ENCODE data around the gene RSPH1.
A peak's percentile ranks its signal among the peaks of the same experiment; 100 is the strongest.

Gene RSPH1

GRCh38 chr21:42436914-42437313 is 59.1 kb downstream of the RSPH1 start:
- H3K4me1 Mint-ChIP-seq (ENCODE audit: low read depth in 2 of 2), result peaks cover 40 to 55% of the 10 kb centered on the region in 2 donors
- H3K27ac Mint-ChIP-seq, result peak overlapping the region; percentile 35 to 59
- peaks cover 86% of the 10 kb centered on the region for H3K36me3 Mint-ChIP-seq (ENCODE audit: insufficient read depth)
- no peak for ATAC-seq (replicated peaks)
- no peaks in the 10 kb centered on the region for H3K27me3 Mint-ChIP-seq
- DNase-seq, result no peak
- no peak overlapping the region for H3K4me3 Mint-ChIP-seq
- no peaks in the 10 kb centered on the region for H3K9me3 Mint-ChIP-seq

DNA sequence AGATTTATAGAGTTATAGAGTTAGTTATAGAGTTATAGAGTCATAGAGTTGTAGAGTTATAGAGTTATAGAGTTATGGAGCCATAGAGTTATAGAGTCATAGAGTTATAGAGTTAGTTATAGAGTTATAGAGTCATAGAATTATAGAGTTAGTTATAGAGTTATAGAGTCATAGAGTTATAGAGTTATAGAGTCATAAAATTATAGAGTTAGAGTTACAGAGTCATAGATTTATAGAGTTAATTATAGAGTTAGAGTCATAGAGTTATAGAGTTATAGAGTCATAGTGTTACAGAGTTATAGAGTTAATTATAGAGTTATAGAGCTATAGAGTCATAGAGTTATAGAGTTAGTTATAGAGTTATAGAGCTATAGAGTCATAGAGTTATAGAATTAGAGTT is 60.2 kb downstream of the RSPH1 start:
- Mint-ChIP-seq H3K4me1 (ENCODE audit: low read depth in 2 of 2) (peaks cover 40 to 48% of the 10 kb centered on the region in 2 donors), H3K27me3 (no peaks in the 10 kb centered on the region), H3K27ac (peak overlapping the region in 1 of 2 donors; percentile 81), H3K9me3 (no peaks in the 10 kb centered on the region), H3K4me3 (no peak overlapping the region), H3K36me3 (ENCODE audit: insufficient read depth) (peaks cover 83% of the 10 kb centered on the region)
- ATAC-seq (replicated peaks) (no peak), DNase-seq (no peak)

GRCh38 chr21:42435401-42435800 is 60.6 kb downstream of the RSPH1 start:
- Mint-ChIP-seq H3K36me3 (ENCODE audit: insufficient read depth) (peaks cover 79% of the 10 kb centered on the region), H3K4me3 (no peak overlapping the region), H3K27me3 (no peaks in the 10 kb centered on the region), H3K9me3 (no peaks in the 10 kb centered on the region), H3K4me1 (ENCODE audit: low read depth in 2 of 2) (peaks cover 39 to 44% of the 10 kb centered on the region in 2 donors), H3K27ac (peak overlapping the region in 1 of 2 donors; percentile 81)
- no peak for DNase-seq
- ATAC-seq (replicated peaks), result no peak

DNA sequence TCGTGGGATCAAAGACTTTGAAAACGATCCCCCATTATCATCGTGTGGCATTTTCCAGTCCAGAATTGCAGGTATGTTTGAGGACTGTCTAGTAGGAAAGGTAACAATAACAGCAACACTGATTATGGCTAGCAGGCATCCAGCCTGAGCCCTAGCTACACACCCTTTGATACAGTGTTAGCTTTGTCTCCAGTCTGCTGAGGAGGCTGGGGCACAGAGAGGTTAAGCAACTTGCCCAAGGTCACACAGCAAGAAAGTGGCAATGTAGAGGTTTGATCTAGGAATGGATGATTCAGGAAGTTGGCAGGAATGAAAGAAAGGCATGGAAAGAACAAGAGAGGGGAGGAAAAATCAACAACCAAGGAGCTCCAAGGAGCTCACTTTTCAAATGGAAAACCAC is 61.1 kb downstream of the RSPH1 start:
- H3K27ac Mint-ChIP-seq, result peak overlapping the region; percentile 42 to 81
- peaks cover 76% of the 10 kb centered on the region for H3K36me3 Mint-ChIP-seq (ENCODE audit: insufficient read depth)
- no peak for ATAC-seq (replicated peaks)
- H3K4me3 Mint-ChIP-seq, result no peak overlapping the region
- no peaks in the 10 kb centered on the region for H3K9me3 Mint-ChIP-seq
- H3K4me1 Mint-ChIP-seq (ENCODE audit: low read depth in 2 of 2), result peaks cover 35 to 40% of the 10 kb centered on the region in 2 donors
- DNase-seq, result no peak
- H3K27me3 Mint-ChIP-seq, result no peaks in the 10 kb centered on the region

GRCh38 chr21:42433946-42434551 is 62.0 kb downstream of the RSPH1 start:
- DNase-seq (no peak), ATAC-seq (replicated peaks) (no peak)
- H3K36me3 Mint-ChIP-seq (ENCODE audit: insufficient read depth), result peaks cover 70% of the 10 kb centered on the region
- no peaks in the 10 kb centered on the region for H3K9me3 Mint-ChIP-seq
- no peak overlapping the region for H3K4me3 Mint-ChIP-seq
- no peaks in the 10 kb centered on the region for H3K27me3 Mint-ChIP-seq
- H3K27ac Mint-ChIP-seq, result peak overlapping the region; percentile 42 to 81
- H3K4me1 Mint-ChIP-seq (ENCODE audit: low read depth in 2 of 2), result peaks cover 27 to 32% of the 10 kb centered on the region in 2 donors

GRCh38 chr21:42432695-42433094 is 63.3 kb downstream of the RSPH1 start:
- Mint-ChIP-seq H3K4me3 (no peak overlapping the region), H3K27ac (peak overlapping the region; percentile 42 to 86), H3K36me3 (ENCODE audit: insufficient read depth) (peaks cover 62% of the 10 kb centered on the region), H3K27me3 (no peaks in the 10 kb centered on the region), H3K4me1 (ENCODE audit: low read depth in 2 of 2) (peaks cover 17 to 20% of the 10 kb centered on the region in 2 donors), H3K9me3 (no peaks in the 10 kb centered on the region)
- ATAC-seq (replicated peaks) (no peak), DNase-seq (no peak)

- Mint-ChIP-seq H3K4me3 (no peak overlapping the region), H3K36me3 (ENCODE audit: insufficient read depth) (peaks cover 60% of the 10 kb centered on the region), H3K9me3 (no peaks in the 10 kb centered on the region), H3K27me3 (no peaks in the 10 kb centered on the region), H3K4me1 (ENCODE audit: low read depth in 2 of 2) (peaks cover 27 to 30% of the 10 kb centered on the region in 2 donors), H3K27ac (peak overlapping the region in 1 of 2 donors; percentile 49)
- ATAC-seq (replicated peaks) (no peak), DNase-seq (no peak)
Observed at GRCh38 chr21:42431196-42431595, 64.8 kb downstream of the RSPH1 start.

DNA sequence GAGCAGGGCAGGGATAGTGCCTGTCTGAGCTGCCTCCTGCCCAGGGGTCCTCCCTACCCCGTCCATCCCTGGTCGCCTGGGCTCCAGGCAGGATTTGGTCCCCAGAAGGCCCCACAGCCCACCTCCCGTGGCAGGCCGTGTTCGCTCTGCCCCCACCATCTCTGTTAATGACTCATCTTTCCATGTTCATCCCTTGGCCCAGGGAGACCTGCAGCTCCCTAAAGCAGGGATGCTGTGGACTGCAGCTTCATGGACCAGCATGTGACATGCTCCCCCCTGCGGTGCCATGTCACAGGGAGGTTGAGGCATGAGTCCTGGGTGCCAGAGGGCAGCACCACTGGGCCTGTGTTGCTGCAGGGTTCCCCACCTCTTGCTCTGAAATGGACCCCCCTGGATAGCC is 65.5 kb downstream of the RSPH1 start:
- Mint-ChIP-seq H3K4me3 (no peak overlapping the region), H3K36me3 (ENCODE audit: insufficient read depth) (peaks cover 56% of the 10 kb centered on the region), H3K27me3 (no peaks in the 10 kb centered on the region), H3K4me1 (ENCODE audit: low read depth in 2 of 2) (peaks cover 29 to 31% of the 10 kb centered on the region in 2 donors), H3K9me3 (no peaks in the 10 kb centered on the region), H3K27ac (no peak overlapping the region)
- no peak for DNase-seq
- no peak for ATAC-seq (replicated peaks)

GRCh38 chr21:42429856-42430255 is 66.2 kb downstream of the RSPH1 start:
- no peak for DNase-seq
- Mint-ChIP-seq H3K4me1 (ENCODE audit: low read depth in 2 of 2) (peaks cover 31 to 35% of the 10 kb centered on the region in 2 donors), H3K27ac (no peak overlapping the region), H3K4me3 (no peak overlapping the region), H3K9me3 (no peaks in the 10 kb centered on the region), H3K36me3 (ENCODE audit: insufficient read depth) (peaks cover 57% of the 10 kb centered on the region), H3K27me3 (no peaks in the 10 kb centered on the region)
- ATAC-seq (replicated peaks), result no peak

DNA sequence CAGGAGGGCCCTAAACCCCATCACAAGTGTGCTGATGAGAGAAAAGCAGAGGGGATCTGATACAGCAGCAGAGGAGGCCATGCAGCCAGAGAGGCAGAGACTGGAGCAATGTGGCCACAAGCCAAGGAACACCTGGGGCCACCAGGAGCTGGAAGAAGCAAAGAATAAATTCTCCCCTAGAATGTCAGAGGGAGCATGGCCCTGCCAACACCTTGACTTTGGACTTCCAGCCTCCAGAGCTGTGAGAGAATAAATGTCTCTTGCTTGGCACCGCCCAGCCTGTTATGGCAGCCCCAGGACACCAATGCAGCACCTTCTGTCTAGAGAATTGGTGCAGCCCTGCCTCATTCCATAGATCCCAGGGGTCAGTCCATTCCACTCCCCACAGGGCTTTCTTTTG is 67.0 kb downstream of the RSPH1 start:
- no peak for DNase-seq
- no peak overlapping the region for H3K4me3 Mint-ChIP-seq
- H3K27ac Mint-ChIP-seq, result peak overlapping the region in 1 of 2 donors; percentile 35
- peaks cover 34 to 37% of the 10 kb centered on the region in 2 donors for H3K4me1 Mint-ChIP-seq (ENCODE audit: low read depth in 2 of 2)
- ATAC-seq (replicated peaks), result no peak
- H3K27me3 Mint-ChIP-seq, result no peaks in the 10 kb centered on the region
- peaks cover 56% of the 10 kb centered on the region for H3K36me3 Mint-ChIP-seq (ENCODE audit: insufficient read depth)
- H3K9me3 Mint-ChIP-seq, result no peaks in the 10 kb centered on the region

GRCh38 chr21:42427809-42428419 is 68.1 kb downstream of the RSPH1 start:
- Mint-ChIP-seq H3K4me1 (ENCODE audit: low read depth in 2 of 2) (peaks cover 45 to 47% of the 10 kb centered on the region in 2 donors), H3K4me3 (no peak overlapping the region), H3K36me3 (ENCODE audit: insufficient read depth) (peaks cover 56% of the 10 kb centered on the region), H3K27me3 (no peaks in the 10 kb centered on the region), H3K27ac (peak overlapping the region in 1 of 2 donors; percentile 76), H3K9me3 (no peaks in the 10 kb centered on the region)
- ATAC-seq (replicated peaks) (no peak), DNase-seq (no peak)

DNA sequence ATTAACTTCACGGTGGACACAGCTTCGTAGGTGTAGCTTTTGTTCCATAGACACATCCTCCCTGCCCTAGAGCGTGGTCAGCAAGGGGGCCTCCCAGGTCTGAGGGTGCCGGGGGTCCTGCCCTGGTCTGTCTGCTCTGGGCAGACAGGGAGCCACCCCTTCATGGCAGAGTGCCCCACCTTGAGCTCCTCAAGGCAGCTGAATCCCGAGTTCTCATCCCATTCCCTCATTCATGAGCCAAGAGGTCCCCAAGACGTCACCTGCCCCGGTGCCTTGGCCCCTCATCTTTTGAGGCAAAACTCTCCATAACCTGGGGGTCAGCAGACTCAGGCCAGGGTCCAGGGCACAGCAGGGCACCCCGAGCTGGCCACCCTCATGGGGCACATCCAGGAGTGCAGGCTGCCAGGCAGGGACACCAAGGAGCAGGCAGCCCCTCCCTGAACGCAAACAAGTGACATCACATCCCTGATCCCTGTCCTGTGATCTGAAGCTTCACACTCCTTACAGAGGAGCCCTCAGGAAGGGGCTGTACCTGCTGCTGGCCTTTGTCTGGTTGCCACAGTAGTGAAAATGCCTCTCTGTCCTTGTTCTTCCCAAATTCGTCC is 69.0 kb downstream of the RSPH1 start:
- peak overlapping the region; percentile 41 to 52 for H3K4me3 Mint-ChIP-seq
- no peaks in the 10 kb centered on the region for H3K9me3 Mint-ChIP-seq
- peak overlapping the region; percentile 35 to 76 for H3K27ac Mint-ChIP-seq
- H3K36me3 Mint-ChIP-seq (ENCODE audit: insufficient read depth), result peaks cover 54% of the 10 kb centered on the region
- no peak for ATAC-seq (replicated peaks)
- H3K4me1 Mint-ChIP-seq (ENCODE audit: low read depth in 2 of 2), result peaks cover 50 to 51% of the 10 kb centered on the region in 2 donors
- no peak for DNase-seq
- H3K27me3 Mint-ChIP-seq, result no peaks in the 10 kb centered on the region

DNA sequence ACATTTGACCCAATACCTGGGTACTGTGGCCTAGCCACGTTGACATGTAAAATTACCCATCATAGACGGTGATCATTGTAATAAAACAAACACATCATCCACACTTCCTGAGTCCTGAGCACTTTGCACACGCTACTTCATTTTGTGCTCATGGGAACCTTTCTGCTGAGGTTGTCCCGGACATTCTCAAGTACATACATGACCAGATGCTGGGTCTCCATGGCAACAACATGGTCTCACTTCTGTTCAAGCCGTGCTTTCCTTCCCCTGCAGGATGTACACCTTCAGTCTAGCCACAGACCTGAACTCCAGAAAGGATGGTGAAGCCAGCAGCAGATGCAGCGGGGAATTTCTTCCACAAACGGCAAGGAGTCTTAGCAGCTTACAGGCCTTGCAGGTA is 69.6 kb downstream of the RSPH1 start:
- H3K27me3 Mint-ChIP-seq, result no peaks in the 10 kb centered on the region
- H3K36me3 Mint-ChIP-seq (ENCODE audit: insufficient read depth), result peaks cover 55% of the 10 kb centered on the region
- H3K9me3 Mint-ChIP-seq, result no peaks in the 10 kb centered on the region
- ATAC-seq (replicated peaks) (no peak), DNase-seq (no peak)
- peak overlapping the region in 1 of 2 donors; percentile 35 for H3K27ac Mint-ChIP-seq
- peak overlapping the region; percentile 41 to 52 for H3K4me3 Mint-ChIP-seq
- peaks cover 54 to 56% of the 10 kb centered on the region in 2 donors for H3K4me1 Mint-ChIP-seq (ENCODE audit: low read depth in 2 of 2)

GRCh38 chr21:42425591-42425990 is 70.4 kb downstream of the RSPH1 start:
- H3K9me3 Mint-ChIP-seq, result no peaks in the 10 kb centered on the region
- H3K36me3 Mint-ChIP-seq (ENCODE audit: insufficient read depth), result peaks cover 63% of the 10 kb centered on the region
- ATAC-seq (replicated peaks) (peak; percentile 22), DNase-seq (no peak)
- H3K27me3 Mint-ChIP-seq, result no peaks in the 10 kb centered on the region
- peak overlapping the region; percentile 80 to 85 for H3K4me3 Mint-ChIP-seq
- H3K4me1 Mint-ChIP-seq (ENCODE audit: low read depth in 2 of 2), result peaks cover 62 to 64% of the 10 kb centered on the region in 2 donors
- peak overlapping the region; percentile 64 to 91 for H3K27ac Mint-ChIP-seq
